Neural cell (in vitro differentiated cells): ENCODE data around the gene FARP1. TPM values are rescaled to one million over a fixed set of nuclear protein-coding genes. Genes with fewer than 3 reads are reported as not detected.

Experiments
- H2AFZ ChIP-seq: fragments of 200-600, 300-800 bp; sonication (generic), shearing (Covaris generic); 2 replicates; pipeline ENCODE4 v1.6.0; 2014; ENCODE audit warnings: low read depth, mild to moderate bottlenecking, antibody characterized with exemption, low read length, moderate library complexity
- H3F3A ChIP-seq: fragments of 200-600 bp; shearing (Covaris generic); 2 replicates; pipeline ENCODE4 v1.6.1; 2016; ENCODE audit warnings: mild to moderate bottlenecking, moderate library complexity, mixed read lengths, antibody characterized with exemption, low read length; ENCODE audit not compliant: insufficient read depth, poor library complexity, severe bottlenecking
- H3K27ac ChIP-seq: fragments of 200-600, 300-800 bp; sonication (generic), shearing (Covaris generic); 2 replicates; pipeline ENCODE4 v1.5.1; 2014; ENCODE audit warnings: mild to moderate bottlenecking, low read length, moderate library complexity
- H3K27me3 ChIP-seq: fragments of 300-800, 200-600 bp; sonication (generic), shearing (Covaris generic); 2 replicates; pipeline ENCODE4 v1.6.0; 2014; ENCODE audit warnings: mild to moderate bottlenecking, low read depth, low read length, moderate library complexity; ENCODE audit not compliant: insufficient read depth
- H3K36me3 ChIP-seq: fragments of 300-800, 200-600 bp; sonication (generic), shearing (Covaris generic); 2 replicates; pipeline ENCODE4 v1.5.1; 2014; ENCODE audit warnings: mild to moderate bottlenecking, antibody characterized with exemption, low read length, moderate library complexity; ENCODE audit not compliant: insufficient read depth
- H3K4me2 ChIP-seq: fragments of 300-800, 200-600 bp; sonication (generic), shearing (Covaris generic); 2 replicates; pipeline ENCODE4 v1.6.0; 2014; ENCODE audit warnings: mild to moderate bottlenecking, low read length
- H3K4me3 ChIP-seq: fragments of 300-800, 200-600 bp; sonication (generic), shearing (Covaris generic); 2 replicates; pipeline ENCODE4 v1.5.1; 2014; ENCODE audit warnings: mild to moderate bottlenecking, low read length, moderate library complexity
- H3K79me2 ChIP-seq: fragments of 200-600 bp; shearing (Covaris generic); replicated peaks from 2 replicates; pipeline ENCODE4 v1.6.0; 2014; ENCODE audit warnings: mild to moderate bottlenecking, low read length, moderate library complexity; ENCODE audit not compliant: insufficient read depth
- H3K9ac ChIP-seq: fragments of 300-800, 200-600 bp; sonication (generic), shearing (Covaris generic); 2 replicates; pipeline ENCODE4 v1.6.1; 2016; ENCODE audit warnings: mild to moderate bottlenecking, low read length, mixed read lengths
- H3K9me2 ChIP-seq: fragments of 200-600 bp; shearing (Covaris generic); 2 replicates; pipeline ENCODE4 v1.6.1; 2016; ENCODE audit warnings: mild to moderate bottlenecking, low read length, mixed read lengths; ENCODE audit not compliant: insufficient read depth
- H3K9me3 ChIP-seq: fragments of 200-600, 300-800 bp; sonication (generic), shearing (Covaris generic); 2 replicates; pipeline ENCODE4 v1.6.1; 2016; ENCODE audit warnings: mild to moderate bottlenecking, mixed run types, low read length, moderate library complexity, mixed read lengths
- H4K20me1 ChIP-seq: fragments of 200-600 bp; shearing (Covaris generic); 2 replicates; pipeline ENCODE4 v1.6.1; 2016; ENCODE audit warnings: mild to moderate bottlenecking, mixed run types; ENCODE audit not compliant: insufficient read depth
- CTCF ChIP-seq: fragments of 450-650 bp; IDR thresholded peaks from 2 replicates; pipeline ENCODE4 v1.5.1; 2014; ENCODE audit warnings: antibody characterized with exemption, mild to moderate bottlenecking, moderate library complexity; ENCODE audit not compliant: poor library complexity, severe bottlenecking
- EP300 ChIP-seq: fragments of 450-650 bp; conservative IDR thresholded peaks from 2 replicates; pipeline ENCODE4 v1.6.1; 2014; ENCODE audit warnings: antibody characterized with exemption, mild to moderate bottlenecking, moderate library complexity; ENCODE audit not compliant: poor library complexity, severe bottlenecking
- EZH2 ChIP-seq: fragments of 200-600, 300-800 bp; shearing (Covaris generic), sonication (generic); IDR thresholded peaks from 2 replicates; pipeline ENCODE4 v1.6.1; 2014; ENCODE audit warnings: antibody characterized with exemption, low read length, borderline replicate concordance, mild to moderate bottlenecking; ENCODE audit not compliant: insufficient read depth, poor library complexity, severe bottlenecking
- MXI1 ChIP-seq: fragments of 450-650 bp; conservative IDR thresholded peaks from 2 replicates; pipeline ENCODE4 v1.6.1; 2014; ENCODE audit warnings: antibody characterized with exemption, mild to moderate bottlenecking; ENCODE audit not compliant: poor library complexity, severe bottlenecking
- POLR2AphosphoS5 ChIP-seq: IDR thresholded peaks from 2 replicates; pipeline ENCODE4 v1.6.1; 2012
- RAD21 ChIP-seq: fragments of 450-650 bp; conservative IDR thresholded peaks from 2 replicates; pipeline ENCODE4 v1.6.1; 2014; ENCODE audit warnings: antibody characterized with exemption, mild to moderate bottlenecking, moderate library complexity
- REST ChIP-seq: IDR thresholded peaks from 2 replicates; pipeline ENCODE4 v1.6.1; 2012; ENCODE audit warnings: borderline replicate concordance
- SMC3 ChIP-seq: fragments of 450-650 bp; conservative IDR thresholded peaks from 2 replicates; pipeline ENCODE4 v1.6.1; 2014; ENCODE audit warnings: antibody characterized with exemption, mild to moderate bottlenecking, moderate library complexity; ENCODE audit not compliant: poor library complexity
- TAF1 ChIP-seq: IDR thresholded peaks from 2 replicates; pipeline ENCODE4 v1.6.1; 2012; ENCODE audit warnings: low read depth
- polyA plus RNA-seq: library from polyadenylated mRNA; depleted of rRNA; stranded (reverse); fragments of >200 nt; gene quantifications from 2 replicates; pipeline ENCODE4 v1.2.3, GENCODE V29; 2014

FARP1 gene
- polyA plus RNA-seq, 1 donor from 2014 or later, result 19.7 TPM

- no peak for TF ChIP-seq MXI1
- no peak for TF ChIP-seq REST
- no peak for TF ChIP-seq RAD21
- no peak for TF ChIP-seq POLR2AphosphoS5
- no peak for TF ChIP-seq EZH2
- TF ChIP-seq EP300, result no peak
- no peak for TF ChIP-seq CTCF
- no peak for TF ChIP-seq SMC3
- TF ChIP-seq TAF1, result no peak
- Histone ChIP-seq H3K4me3 (no peak overlapping the region), H3K27me3 (no peaks in the 10 kb centered on the region), H3K9ac (no peak overlapping the region), H3K27ac (no peak overlapping the region), H3K36me3 (no peaks in the 10 kb centered on the region), H4K20me1 (no peaks in the 10 kb centered on the region), H3K9me3 (no peaks in the 10 kb centered on the region), H3K4me2 (no peak overlapping the region), H3K9me2 (no peaks in the 10 kb centered on the region), H3F3A (peaks cover 7% of the 10 kb centered on the region), H2AFZ (no peak overlapping the region), H3K79me2 (peaks cover 28% of the 10 kb centered on the region)
Measured at GRCh38 chr13:98141091-98141490, 1.8 kb upstream of the FARP1 start.

- TF ChIP-seq CTCF (no peak), MXI1 (no peak), EP300 (no peak), RAD21 (no peak)
- peaks cover 34% of the 10 kb centered on the region for H3K79me2 ChIP-seq
- peak overlapping the region; percentile 89 for H3K4me3 ChIP-seq
- no peaks in the 10 kb centered on the region for H4K20me1 ChIP-seq
- H3K27ac ChIP-seq, result peak overlapping the region; percentile 66
- H2AFZ ChIP-seq, result peak overlapping the region; percentile 94
- H3K9ac ChIP-seq, result peak overlapping the region; percentile 85
- no peaks in the 10 kb centered on the region for H3K9me2 ChIP-seq
- H3K4me2 ChIP-seq, result peak overlapping the region; percentile 55
- H3F3A ChIP-seq, result peaks cover 7% of the 10 kb centered on the region
- H3K9me3 ChIP-seq, result no peaks in the 10 kb centered on the region
- H3K36me3 ChIP-seq, result no peaks in the 10 kb centered on the region
- H3K27me3 ChIP-seq, result no peaks in the 10 kb centered on the region
Measured at GRCh38 chr13:98141509-98142379, 1.1 kb upstream of the FARP1 start.
